HG02642 (cell line): Measurements from ENCODE around the gene SPTBN1.

Source experiments
- ATAC-seq: cut with Tn5 transposase; IDR thresholded peaks from one replicate; pipeline ENCODE4 v1.9.1; 2021; ENCODE audit warnings: mild to moderate bottlenecking; ENCODE audit not compliant: unreplicated experiment, poor library complexity

Gene SPTBN1

DNA sequence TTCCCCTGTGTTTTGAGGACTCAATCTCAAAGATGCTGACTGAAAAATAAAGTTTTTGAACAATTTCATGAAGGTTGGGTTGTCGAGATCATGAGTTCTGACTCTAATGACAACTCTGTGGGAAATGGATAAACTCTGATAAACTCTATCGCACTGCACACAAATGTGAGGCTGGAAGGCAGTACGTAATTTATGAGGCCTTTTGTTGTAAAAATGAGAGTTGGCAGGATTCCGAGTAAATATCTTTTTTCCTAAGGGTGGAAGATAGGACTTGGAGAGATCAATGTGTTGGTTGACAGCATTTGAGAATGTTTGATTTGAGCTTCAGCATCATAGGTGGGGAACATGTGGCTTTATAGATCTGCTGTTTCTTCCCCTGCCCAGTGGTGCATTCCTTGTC, 90.4 kb downstream of the SPTBN1 start:
- ATAC-seq = no peak

DNA sequence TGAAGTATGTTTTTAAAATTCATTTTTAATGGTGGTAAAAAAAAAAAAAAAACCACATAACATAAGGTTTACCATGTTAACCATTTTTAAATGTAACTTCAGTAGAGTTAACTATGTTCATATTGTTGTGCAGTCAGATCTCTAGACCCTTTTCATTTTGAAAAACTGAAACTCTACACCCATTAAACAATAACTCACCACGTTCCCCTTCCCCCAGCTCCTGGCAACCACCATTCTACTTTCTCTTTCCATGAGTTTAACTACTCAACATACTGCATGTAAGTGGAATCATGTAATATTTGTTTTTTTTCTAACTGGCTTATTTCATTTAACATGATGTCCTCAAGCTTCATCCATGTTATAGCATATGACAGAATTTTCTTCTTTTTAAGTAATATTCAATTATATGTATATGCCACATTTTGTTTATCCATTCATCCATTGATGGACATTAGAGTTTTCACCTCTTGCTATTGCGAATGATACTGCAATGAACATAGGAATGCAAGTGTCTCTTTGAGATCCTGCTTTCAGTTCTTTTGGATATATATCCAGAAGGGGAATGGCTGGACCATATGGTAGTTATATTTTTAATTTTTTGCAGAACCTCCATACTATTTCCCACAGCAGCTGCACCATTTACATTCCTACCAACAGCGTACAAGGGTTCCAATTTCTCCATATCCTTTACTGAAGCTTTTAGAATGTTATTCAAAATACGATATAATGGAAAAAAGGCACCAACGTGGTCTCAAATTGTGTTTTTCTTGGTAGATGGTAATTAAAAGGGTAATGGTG, 91.0 kb downstream of the SPTBN1 start:
- ATAC-seq = peak; percentile 64

DNA sequence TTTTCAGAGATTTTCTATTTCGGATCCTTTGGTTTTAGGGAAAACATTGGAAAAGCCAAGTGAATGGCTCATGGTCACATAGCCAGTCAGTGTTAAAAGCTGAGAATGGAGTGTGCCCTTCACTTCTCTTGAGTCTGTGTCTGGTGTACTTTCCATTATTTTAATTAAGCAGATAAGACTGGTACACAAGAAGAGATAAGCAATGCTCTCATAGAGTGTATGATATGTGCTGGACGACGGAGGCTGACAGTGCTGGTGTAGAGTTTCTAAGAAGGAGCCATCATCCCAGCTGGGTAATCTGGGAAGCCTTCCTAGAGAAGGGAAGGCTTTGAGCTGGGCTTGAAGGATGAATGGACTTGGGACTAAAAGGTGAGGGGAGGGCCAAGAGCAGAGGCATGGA, 93.3 kb downstream of the SPTBN1 start:
- no peak for ATAC-seq

DNA sequence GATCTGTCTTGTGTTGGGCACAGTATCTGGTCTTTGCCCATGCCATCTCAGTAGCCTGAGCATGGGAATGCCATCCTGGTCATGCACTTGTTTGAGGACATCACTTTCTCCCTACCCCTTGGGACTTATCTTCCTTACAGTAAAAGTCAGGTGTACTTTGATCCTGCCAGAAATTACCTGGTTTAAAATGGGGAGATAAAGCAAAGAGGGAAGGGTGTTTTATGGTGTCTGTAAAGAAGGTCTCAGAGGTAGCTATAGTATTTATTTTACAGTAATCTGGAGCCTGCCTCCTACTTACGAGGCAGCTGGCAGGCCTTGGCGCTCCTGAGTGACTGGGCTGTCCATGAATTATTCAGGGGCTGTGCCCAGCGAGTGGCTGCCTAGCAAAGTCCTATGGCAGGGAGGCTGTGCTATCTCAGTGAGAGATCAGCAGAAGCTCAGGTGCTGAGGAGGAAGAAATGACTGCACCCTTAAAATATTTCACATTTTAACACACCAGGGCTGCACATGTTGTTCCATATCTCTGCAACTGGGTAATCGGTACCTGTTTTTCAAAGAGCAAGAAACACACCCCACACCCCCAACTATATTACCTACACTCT, 93.9 kb downstream of the SPTBN1 start:
- no peak for ATAC-seq

DNA sequence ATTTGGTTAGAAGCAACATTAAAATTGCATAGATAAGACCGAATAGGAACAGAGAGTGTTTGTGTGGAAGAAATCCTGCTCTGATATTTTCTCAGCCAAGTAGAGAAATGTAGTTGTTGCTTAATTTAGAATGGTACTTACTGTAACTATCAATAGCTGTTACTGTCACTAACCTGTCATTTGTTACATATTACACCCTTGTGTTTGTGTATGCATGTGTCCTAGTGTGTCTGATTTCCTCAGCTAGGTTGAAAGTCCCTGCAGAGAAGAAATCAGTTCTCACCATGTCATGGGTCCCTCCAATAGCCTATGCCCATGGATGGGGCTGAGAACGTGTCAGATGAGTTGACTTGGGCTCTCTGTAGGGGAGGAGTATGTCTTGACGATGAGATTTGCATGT, 94.4 kb downstream of the SPTBN1 start:
- peak; percentile 12 for ATAC-seq

DNA sequence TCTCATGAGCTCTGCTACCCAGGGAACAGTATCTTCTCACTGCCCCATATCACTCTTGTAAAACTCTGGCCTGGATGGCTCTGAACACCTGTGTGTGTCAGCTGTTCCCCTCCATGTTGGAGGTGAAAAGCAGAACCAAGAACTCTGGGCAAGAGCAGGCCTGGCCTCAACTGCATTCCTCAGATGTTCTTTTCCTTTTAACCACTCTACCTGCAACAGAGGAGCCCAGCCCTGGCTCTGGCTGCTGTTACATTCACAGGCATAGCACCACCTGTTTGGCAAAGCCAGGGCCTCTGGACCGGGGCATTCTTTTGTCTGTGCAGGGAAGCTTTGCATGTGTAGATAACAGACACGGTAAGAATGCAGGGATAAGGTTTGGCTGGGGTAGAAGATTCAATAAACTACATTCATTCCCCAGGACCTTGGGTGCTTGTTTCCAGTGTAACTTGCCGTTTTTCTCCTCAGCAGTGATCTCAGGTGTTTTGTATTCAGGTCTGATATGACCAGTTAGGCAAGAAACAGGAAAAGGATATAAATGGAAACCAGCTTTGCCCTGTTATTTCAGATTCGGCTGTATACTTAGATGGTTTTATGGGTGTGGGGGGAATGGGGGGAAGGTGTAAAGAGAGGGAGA, 95.1 kb downstream of the SPTBN1 start:
- peak; percentile 62 for ATAC-seq

DNA sequence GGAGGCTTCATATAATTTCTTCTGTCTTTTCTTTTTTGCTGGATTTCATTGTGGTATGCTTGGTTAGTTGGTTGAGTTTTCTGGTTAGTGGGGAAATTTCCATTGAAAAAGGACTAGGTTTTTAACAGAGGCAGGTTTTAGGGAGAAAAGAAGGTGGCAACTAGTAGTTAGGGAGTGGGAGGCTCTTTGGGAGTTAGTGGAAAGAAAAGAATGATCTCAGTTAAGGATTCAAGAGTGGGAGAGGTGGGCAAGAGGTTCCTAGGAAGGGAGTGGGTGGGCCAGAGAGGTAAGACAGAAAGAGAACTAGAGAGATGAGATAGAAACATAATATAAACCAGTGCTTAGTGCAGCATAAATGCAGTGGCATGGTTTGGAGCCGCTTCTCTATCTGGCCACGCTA, 96.9 kb downstream of the SPTBN1 start:
- ATAC-seq = no peak

DNA sequence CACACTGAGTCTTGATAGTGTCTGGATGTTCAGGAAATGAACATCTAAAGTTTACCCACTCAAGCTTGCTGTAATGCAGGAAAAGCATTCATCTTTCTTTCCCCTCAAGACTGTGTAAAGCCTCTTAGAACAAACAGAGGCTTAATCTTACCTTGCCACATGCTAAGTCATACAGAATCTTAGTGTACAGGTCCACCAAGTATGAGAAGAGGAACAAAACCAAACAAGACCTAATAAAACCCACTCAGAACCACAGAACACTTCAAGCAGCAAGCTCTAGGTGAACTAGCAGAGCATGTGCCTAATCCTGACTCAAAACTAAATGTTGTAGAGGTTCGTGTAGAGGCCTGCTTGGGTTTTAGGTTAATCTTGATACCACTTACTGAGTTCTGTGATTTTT, 97.6 kb downstream of the SPTBN1 start:
- no peak for ATAC-seq

DNA sequence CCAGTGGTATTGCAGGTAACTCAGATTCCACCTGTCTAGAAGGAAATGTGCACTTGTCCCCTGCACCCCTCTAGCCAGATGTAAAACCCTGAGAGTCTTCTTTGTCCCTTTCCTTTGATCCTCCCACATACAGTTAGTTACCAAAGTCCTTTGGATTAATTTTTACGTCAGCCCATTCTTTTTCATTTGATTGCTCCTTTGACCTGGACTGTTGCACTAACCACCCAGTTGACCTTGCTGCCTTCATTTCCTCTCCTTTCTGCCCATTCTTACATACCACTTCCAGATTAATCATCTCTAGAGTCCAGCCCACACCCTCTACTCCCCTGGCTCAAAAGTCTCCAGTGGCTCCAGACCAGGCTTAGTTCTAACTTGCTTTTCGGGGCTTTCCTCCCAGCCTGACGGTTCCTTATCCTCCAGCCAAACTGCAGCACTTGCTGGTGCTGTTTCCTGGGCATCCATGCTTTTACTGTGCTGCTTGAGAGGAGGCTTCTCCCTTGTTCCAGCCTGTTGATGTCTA, 99.3 kb downstream of the SPTBN1 start:
- no peak for ATAC-seq

DNA sequence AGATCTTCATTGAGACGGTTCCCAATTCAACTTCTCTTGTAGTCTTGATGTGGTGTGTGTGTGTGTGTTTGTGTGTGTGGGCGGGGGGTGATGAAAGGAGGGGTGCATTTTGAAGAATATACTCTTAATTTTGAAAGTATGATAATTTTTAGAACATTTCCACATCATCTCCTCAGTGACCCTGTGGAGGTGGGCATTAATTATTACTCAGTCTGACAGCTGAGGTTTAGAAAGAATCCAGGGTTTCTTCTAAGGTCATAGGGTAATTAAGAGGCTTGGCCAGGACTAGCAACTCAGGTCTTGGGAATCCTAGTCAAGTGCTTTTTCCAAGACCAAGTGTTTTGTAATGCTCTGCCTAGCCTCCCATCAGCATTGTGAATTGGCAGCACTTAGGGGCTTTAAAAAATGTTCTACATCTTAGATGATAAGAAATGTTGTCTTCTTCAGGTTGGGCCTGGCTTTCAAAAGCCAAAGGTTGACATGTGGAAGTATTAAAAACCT, 100.5 kb downstream of the SPTBN1 start:
- ATAC-seq = no peak

DNA sequence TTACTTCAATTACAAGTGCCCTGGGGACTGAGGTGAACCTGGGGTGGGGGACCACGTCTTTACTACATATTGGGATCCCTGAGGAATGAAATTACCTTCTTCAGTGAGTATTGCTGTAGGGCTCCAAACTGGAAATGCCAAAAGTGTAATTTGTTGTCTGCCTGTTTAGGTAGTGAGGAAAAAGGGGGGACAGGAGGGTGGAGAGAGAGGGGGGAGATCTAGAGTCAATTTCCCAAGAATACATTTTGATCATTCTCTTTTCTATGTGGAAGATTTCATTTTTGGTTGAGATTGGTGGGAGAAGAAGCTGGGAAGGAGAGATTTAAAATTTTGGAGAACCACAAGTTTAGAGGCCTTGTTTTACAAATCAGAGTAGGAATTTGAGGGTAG, 101.1 kb downstream of the SPTBN1 start:
- ATAC-seq = no peak

DNA sequence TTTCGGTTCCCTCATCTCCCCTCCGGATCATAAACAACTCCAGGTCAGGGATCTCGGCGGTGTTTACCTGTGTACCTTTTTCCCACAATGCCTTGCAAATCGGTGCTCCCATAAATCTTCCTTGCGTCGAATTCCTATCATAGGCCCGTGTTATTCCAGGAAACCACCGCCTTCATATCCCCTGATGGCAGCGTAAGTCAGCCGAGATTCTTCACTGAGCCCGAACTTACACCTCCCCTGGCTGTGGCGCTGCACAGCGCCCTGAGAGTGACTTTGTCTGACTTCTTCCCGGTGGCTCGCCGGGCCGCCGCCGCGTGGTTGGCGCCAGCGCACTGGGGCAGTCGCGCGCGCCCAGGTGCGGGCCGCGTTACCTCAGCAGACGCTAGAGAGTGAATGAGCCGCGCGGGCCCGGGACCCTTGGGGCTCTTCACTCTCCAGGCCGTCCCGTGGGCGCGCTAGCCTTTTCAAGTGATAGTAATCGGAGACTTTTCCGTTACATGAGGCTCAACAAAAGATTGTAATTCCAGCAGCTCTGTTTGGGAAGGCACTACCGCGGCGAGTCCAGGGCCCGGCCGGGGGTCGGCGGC, 101.6 kb downstream of the SPTBN1 start:
- peak; percentile 48 for ATAC-seq

DNA sequence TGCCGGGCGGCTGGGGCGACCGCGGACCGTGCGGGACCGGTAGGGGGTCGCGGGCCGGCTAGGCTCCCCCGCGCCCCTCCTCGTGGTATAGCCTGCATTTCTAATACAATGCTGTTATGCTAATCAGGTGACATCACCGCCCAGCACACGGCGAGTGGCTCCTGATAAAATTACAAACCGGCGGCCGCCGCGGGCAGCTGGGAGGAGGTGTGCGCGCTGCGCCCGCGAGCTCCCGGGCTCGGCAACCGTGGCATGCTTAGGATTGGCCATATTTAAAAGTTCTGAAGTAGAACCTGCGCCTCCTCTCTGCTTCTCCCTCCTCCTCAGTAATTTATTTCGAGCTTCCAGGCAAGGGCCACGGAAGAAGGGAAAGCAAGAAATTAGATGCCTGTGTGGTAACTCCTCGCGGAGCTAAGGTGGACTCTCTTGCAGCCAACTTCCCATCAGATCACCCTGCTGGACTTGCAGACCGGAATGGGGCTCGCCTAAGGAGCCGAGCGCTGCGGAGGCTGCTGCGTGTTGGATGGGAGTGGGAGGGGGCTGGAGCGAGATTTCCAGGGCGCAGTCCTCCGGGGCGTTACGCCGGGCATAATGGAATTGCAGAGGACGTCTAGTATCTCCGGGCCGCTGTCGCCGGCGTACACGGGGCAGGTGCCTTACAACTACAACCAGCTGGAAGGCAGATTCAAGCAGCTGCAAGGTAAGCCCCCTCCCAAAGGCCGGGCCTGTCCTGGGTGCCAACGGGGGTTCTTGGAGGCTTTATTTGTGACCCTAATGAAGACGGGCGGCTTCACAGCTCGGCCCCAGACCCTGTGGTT, 102.3 kb downstream of the SPTBN1 start:
- peak; percentile 53 for ATAC-seq

DNA sequence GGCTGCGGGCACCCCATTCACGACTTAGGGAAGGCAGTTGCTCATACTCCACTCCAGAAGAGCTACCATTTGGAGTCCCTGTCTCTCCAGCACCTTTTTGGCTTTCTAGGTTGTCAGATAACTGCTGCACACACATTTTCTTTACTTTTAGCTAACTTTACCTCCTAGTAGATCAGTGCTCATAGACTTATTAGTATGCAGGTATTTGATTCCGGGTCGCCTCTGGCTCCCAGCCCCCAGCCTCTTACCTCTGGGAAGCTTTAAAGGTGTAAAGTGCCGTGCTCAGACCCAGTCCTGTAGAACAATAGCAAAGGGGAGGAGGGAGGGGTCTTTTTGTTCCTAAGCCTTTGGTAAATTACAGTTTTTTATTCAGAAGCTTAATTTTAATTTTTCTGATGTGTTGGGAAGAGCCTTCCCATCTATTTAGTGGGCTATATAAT, 102.9 kb downstream of the SPTBN1 start:
- no peak for ATAC-seq

DNA sequence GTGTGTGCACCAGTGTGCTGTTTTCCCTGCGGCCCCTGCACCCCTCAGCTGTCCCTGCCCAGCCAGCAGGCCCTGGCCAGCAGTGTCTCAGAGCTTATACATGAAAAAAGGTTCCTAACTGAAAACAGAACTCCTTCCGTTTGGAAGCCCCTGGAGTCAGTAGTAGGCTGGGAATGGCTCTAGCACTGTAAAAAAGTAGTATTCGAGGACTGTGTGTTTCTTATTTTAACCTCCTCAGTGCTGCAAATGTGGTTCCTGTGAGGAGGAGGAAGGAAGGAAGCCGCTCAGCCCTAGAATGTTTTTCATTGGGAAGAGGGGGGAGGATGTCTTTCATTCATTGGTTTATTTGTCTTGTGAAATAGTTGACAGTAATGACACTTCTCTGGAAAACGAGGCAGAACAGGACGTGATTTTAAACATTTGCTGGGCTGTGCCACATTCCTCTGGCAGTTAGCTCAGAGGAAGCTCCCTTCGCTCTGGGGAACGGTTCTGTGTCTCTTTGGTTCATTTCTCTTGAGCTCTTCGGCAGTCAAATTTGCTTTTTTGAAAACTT, 103.5 kb downstream of the SPTBN1 start:
- ATAC-seq = no peak

DNA sequence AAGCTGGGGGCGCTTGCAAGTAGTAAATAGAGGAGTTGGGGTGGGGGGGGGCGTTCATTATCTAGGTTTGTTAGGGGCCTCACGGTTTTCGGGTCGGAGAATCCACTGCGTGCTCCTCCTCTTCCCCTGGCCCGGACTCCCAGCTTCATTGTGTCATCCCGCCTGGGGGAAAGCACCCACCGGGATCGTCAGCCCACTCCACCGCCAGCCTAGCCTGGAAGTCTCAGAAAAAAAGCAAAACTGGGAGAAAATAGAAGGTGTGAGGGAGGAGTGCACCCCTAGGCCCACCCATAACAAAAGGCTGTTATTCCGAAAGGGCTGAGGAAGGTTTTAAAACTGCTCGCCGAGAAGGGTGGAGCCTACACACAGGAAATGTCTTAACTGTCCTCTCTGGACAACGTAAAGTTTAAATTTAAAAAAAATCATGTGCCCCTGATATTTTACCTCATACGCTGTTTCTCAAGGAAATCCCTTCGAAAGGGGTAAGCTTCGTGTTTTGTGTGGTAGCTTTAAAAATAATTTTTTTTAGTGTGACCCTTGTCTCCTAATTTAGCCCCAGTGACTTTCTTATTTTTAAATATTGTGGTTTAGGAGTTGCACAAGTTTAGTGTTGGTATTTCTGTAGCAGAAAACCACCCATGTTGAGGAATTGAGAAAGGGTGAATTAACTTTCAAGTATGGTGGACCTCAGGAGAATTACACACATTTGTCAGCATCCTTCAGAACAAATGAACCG, 104.2 kb downstream of the SPTBN1 start:
- ATAC-seq = peak; percentile 42

DNA sequence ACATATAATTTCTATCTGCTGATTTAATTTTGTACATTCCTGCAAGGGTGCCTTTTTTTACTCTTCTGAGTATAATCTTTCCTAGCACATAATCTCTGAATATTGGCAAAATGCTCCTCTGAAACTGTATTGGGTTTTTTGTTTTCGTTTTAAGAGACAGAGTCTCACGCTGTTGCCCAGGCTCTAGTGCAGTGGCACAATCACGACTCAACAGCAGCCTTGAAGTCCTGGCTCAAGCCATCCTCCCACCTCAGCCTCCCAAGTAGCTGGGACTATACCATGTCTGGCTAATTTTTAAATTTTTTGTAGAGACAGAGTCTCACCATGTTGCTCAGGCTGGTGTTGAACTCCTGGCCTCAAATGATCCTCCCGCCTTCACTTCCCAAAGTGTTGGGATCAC, 104.9 kb downstream of the SPTBN1 start:
- ATAC-seq = no peak

DNA sequence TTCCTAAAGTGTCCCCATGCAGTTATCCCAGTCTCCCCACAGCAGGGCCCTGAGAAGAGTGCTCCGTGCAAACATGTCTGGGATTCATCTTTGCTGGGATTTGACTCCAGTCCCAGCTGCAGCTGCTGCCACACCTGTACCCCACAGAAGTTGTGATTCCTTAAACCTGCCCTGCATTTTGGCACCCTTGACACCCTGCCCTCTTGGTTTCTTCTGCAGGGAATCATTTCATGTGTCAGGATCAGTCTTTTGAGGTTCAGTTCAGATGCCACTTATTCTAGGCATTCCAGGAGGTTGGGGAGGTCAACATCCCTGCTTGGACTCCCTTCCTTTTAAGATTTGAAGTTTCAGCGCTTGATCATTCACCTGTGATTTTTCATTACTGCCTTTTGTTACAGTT, 108.3 kb downstream of the SPTBN1 start:
- no peak for ATAC-seq

DNA sequence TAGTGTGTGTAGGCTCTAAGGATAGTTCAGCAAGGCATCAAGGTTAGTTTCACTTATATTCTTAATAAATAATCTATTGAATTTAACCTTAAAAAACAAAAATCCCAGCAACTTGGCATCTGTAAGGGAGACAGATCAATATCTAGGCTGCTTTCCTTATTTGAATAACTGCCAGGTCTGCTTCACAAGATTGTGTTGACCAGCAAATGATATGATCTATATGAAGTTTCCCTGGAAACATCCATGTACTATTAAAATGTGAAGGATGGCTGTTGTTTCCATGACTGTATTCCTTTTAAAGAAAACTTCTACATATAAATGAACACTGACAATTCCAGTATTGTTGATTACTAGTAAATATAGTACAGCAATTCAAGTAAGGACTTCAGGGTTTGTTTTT, 109.4 kb downstream of the SPTBN1 start:
- no peak for ATAC-seq
